Inferior parietal cortex (tissue), 1 donor: ENCODE measurements around the gene SUPT6H.

Source experiments
- DNase-seq: peaks from one replicate; pipeline ENCODE4 v3.0.0-alpha.2; 2016; ENCODE audit errors: extremely low spot score

The SUPT6H gene

DNA sequence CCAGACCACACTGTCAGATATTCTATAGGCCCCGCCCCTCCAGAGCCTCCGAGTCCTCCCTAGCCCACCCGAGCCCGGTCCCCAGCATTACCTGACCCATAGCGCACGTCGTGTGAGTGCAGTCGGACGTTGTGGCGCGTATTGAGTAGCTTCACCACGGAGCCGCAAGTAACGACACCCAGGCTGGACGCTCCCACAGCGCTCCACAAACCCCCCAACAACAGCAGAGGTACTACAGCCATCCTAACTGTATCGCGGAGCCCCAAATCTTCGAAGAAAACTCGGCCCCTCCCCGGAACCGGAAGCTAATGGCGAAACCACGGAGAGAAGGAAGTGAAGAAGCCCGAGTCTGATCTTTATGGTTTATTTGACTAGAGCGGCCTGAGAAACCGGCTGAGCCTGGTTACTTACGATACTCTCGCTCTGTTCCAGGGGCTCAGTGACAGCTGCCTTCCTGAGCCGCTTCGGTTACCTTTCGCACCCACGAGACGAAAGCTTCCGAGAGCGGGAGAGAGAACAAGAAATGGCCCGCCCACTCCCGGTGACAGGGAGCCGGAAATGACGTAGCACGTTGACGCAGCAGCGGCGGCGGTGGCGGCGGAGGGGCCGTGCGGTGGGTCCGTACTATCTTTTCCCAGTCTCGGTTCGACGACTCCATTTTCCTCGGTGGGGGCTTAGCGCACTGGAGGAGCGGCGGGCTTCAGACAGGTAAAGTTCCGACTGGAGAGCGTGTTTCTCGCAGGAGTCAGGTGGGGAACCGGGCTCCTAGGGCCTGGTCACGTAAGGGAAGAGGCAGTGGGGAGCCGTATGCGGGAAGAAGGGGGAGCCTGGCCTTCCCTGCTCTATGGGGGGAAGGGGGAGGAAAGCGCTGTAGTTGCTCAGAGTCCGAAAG is at the start of gene SUPT6H, which contains the start of gene SDF2:
Gene SUPT6H, plus strand, starts transcription at position 571 of the 892 bp plus-strand sequence. CDS start 11,197 bp downstream, outside the sequence.
Gene SDF2, minus strand, starts transcription at position 272 of the 892 bp plus-strand sequence. Its CDS starts 30 bp downstream, at position 242.
- DNase-seq: peak; percentile 96

DNA sequence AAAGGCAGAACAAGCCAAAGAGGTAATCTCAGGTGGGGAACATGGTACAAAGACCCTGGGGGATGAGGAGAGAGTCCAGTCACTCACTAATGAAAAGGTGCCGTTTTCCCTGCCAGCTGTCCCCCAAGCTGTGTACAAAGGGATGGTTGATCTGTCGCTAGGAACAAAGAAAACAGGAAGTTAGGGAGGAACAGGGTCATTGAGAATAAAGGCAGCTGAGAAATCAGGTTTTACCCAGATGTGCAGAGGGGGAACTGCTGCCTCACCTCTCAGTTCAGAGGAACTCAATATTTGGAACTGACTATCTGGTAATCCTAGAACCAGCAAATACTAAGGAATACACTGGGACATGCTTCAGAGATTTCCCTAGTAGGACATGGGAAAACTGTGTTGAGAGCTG is 49.5 kb upstream of the SUPT6H start:
- no peak for DNase-seq

DNA sequence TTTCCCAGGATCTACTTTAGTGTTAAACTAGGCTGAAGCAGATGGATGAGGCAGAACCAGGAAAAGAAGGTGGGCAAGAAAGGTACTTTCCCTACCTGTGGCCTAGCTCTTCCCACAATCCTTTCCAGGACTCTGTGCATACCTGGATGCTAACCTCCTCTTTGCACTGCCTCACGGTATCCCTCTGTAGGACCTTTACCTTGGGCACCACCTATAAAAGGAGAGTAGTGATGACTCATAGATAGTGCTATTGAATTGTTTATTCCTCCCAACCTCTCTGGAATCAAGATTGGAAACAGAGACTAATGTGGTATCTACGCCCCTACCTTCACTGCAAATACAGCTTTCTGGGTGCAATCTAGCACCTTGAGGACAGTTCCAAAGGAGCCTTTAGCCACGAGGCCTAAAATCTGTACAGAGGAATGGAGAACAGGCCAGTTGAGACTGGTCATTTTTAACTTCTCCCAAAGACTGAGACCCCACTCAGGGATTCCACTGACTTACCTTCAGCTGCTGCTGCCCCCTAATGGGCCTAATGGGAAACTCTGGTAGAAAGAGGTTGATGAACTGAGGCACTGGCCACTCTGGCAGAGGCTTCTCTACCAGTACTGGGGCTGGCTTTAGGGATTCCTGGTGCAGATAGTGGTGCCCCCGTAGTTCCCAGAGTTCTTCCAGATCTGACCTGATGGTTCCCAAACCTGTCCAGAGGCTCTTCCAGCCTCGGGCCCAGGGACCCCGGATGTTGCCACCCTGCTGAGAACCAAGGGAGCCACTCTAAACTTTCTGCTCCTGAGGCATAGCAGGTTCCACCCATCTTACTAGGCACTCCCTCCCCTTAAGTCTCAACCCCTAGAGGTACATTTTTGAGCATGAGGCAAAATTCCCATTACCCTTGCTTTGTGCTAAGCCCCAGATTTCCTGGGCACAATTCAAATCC is 48.8 kb upstream of the SUPT6H start:
- DNase-seq: peak; percentile 69

DNA sequence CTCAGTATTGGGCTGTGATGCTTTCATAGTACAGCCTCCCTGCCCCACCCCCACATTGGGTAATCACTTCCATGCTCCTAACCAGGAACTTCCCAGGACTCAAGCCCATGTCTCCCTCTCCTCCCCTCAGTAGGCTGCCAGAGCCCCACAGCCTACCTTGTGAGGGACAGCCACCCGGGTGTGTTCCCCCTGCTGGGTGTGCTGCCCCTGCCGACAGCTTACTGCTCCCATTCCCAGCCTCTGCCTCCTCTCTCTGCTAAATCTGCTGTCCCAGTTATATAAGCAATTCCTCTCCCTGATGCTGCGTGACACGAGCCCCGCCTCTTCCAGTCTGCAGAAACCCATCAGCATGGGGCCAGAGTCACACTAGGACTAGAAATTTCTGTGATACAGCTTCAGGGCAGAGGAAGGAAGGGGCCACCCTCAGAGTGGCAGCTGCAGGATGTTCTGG is 48.0 kb upstream of the SUPT6H start, which contains the start of gene RSKR:
Gene RSKR, minus strand, starts transcription at position 255 of the 451 bp plus-strand sequence. Its CDS starts 24 bp downstream, at position 231.
- DNase-seq: peak; percentile 63

DNA sequence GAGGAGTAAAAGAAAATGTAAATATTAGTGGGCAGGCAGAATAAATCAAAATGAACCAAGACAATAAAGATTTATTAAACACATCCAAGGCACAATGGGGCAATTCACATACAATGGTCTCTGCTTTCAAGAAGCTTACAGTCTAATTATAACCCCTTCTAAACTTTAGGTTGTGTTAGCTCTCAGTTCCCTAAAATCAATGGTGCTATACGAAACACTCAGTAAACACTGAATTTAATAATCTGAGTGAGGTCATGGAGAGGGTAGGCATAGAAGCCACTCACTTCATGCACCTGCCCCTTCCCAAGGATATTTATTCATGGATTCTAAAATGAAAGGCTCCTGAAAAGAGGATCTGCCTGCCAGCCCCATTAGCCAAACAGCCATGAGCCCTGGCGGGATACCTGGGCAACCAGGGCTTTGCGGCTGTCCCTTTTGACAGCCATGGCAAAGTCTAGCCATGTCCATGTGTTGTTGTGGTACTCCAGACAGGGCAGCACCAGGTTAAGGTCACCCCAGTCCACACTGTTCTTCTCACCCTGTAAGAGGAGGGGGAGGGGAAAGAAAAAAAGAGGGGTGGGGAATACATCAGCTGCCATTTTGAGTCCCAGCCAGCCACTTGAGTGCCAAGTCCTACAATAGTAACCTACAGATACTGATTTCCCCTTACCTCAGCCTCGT is 46.6 kb upstream of the SUPT6H start:
- DNase-seq: no peak

DNA sequence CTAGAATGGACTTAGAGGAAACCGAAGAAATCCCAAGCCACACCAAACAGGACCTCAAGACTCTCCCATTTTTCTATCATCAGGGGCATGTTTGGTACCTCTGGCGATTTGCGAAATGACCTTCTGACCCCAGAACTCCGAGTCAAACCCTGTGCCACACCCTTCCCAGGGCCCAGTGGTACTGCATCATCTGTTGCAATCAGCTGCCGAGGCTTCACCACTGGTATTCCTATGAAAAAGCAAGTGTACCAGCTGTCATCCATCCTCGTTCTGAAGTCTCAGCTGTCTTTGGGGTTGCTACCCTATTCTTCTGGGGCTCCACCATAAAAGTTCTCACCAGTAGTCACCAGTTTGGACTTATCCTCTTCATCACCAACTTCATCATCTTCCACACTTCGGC is 45.7 kb upstream of the SUPT6H start:
- DNase-seq: no peak

DNA sequence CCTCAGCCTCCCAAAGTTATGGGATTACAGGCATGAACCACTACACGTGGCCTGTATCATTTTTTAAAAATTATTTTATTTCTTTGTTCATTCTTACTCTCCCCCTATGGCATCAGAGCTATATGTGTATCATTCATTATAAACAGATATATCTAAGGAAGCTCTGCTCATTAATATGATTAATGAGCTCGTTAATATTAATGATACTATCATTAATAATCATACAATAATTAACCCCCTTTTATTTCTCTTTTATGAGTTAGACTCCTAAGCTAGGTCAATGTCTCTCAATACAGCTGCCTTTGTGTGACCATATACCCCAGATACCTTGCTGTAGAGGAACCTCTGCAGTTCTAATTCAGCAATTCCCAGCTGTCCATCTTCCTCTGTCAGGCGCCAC is 43.5 kb upstream of the SUPT6H start:
- DNase-seq: no peak

DNA sequence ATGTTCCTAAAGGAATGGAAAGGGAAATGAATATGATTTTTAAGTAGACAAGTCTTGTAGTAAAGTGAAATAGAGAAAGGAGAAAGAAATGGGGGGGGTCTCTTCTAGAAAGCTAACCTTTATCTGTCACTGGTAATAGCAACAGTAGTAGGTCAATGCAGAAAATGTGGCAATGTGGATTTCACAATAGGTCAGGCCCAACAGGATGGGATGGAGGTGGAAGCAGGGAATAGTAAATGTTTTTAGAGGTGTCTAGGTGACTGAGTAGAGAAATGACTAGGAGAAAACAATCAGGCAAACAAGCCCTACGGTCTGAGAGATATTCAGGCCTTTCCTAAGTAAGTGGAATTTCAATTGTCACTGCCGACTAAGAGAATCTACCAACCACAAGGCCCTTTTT is 42.0 kb upstream of the SUPT6H start:
- no peak for DNase-seq

DNA sequence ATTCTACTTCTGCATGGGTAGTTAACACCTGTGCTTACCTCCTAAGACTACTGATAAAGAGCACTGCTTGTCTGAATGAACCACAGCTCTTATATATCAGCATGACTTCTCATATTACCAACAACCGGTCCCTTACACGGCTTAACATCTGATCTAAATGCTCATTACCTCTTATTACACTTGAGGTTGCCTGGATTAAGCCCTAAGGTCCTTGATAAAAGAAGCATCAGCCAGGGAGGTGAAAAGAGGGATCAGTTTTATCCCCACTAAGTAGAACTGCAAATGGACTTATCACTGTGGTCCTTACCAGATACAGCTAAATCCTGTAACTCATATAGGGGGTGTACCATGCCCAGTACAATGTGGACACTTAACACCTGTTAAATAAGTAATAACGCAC is 39.8 kb upstream of the SUPT6H start:
- DNase-seq: no peak

DNA sequence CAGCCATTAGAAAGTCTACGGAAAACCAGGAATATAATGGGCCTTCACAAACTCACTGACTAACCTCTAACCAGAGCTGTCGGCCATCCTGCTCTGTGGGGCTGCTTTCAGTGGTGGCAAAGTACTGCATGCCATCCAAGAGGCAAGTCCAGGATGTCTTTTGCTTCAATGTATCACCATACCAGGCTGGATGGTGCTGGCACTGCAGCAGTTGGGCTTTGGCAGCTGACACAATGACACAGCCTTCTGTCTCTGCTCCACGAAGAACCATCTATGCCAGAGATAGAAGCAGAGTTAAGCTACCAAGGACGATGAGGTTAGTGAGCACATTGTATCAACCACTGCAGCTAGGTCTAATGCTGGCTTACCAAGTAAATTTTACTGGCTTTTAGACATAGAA is 38.3 kb upstream of the SUPT6H start:
- no peak for DNase-seq

DNA sequence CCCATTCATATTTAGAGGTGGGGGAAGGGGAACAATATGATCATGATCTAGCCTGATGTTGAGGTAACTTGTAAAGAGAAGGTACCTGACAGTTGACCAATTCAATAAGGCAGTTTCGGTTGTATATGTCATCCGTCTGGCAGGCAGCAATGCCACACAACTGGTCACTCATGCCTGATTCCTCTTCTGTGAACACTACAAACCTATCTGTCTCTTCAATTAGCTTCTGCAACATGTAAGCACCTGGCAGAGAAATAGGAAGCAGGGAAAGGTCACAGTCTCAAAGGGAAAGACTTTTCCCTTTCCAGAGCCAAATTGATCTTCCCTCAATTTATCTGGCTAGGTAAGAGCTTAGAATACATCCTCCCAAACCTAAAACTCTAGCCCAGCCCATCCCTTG is 37.9 kb upstream of the SUPT6H start:
- DNase-seq: no peak

DNA sequence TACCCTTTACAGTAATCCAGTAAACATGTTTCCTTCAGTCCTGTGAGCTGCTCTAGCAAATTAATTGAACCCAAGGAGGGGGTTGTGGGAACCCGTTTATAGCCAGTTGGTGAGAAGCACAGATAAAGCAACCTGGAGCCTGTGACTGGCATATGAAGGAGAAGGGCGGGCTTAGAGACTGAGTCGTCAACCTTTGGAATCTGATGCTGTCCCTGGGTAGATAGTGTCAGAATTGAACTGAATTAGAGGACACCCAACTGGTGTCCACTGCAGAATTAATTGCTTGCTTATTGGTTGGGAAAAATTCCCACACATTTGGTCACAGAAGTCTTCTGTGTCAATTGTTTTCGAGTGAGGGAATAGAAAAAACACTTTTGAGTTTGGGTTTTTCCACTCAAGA is 35.2 kb upstream of the SUPT6H start:
- DNase-seq: no peak

DNA sequence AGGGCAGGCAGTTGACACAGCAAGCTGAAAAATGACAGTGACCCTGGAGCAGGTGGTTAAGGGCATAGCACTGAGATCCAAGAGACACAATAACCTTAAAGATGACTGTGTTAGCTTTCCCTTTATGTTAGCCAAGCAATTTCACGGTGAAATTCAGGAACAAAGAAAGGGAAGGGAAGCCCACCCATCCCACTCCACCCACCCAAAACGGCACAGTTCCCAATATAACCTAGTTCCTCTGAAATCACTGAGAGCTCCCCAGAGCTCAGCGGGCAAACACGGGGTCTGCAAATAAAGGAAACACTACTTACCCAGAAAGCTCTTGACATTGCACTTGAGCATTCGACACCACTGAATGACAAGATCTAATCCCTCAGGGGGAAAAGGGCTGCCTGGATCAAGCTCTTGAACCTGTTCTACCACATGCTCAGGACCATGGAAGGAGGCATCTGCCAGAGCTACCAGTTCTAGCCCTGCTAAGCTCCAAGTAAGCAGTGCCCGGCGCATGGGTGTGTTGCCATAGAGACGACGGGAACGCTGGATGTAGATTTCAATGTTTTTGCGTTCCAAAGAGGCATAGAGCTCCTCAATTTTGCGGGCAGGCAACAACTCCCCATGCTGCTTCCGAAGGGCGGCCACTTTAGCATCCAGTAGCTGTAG is 27.7 kb upstream of the SUPT6H start:
- no peak for DNase-seq

DNA sequence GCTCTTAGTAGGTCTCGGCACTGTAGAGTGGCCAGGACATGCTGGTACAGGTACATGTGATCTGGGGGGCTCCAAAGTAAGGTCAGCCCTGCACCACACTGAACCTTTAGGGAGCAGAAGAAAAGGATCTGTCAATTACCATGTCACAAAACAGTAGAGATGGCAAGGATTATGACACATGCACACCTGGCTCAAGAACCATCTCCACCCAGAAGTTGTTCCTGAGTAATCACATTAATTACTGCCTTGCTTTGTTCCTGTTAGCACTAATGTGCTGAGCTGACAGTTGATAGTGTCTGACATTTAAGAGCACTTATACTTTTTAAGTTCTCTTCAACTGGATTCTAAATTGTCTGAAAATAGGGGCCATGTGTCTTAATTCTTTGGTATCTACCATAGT is 26.5 kb upstream of the SUPT6H start:
- no peak for DNase-seq

DNA sequence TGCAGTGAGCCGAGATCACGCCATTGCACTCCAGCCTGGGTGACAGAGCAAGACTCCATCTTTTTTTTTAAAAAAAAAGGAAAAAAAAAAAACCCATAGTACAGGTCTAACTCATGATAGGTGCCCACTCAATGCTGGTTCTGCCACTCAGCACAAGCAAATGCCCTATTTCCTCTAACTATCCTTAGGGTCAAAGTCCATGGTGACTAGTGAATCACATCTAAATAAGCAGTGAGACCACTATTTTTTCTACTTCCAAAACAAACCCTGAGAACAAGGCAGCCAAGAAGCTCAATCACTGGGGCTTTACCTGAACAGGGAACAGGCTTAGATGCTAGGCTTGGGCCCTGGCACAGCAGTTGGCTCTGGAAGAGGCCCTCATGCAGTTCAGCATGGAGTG is 20.4 kb upstream of the SUPT6H start:
- DNase-seq: no peak

DNA sequence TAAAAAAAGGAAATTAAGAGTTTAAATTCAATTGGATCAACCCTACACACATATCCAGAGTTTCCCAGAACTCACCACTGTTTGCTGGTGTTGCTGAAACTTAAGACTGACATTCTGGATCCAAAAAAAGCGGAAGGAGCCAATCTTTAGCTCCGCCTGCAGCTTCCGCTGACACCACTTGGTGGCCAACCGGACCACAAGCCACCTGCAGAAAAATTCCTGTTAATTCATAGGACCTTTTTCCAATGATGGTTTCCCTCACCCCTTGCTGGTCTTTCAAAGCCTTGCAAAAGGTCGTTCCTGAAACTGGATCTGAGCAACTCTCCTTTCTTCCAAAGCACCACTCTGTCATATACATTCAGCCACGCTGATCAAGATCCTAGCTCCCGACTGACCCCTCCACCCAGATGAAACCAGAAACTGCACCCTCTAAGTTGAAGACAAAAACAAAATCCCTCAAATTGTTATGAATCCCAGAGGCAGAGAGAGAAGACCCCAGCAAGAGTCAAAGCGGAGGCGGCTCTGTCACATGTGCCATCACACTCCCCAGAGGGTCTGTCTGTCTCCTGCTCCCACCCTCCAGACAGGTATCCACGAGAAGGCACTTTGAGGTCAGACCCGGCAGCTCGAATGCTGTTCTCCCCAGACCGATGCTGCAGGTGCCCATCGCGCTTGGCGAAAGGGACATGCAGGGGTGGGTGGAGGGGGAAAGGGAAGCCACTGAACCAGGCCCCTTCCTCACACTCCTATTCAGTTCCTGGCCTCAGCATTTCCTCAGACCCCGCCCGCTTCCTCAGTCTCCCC is 17.8 kb upstream of the SUPT6H start:
- no peak for DNase-seq

DNA sequence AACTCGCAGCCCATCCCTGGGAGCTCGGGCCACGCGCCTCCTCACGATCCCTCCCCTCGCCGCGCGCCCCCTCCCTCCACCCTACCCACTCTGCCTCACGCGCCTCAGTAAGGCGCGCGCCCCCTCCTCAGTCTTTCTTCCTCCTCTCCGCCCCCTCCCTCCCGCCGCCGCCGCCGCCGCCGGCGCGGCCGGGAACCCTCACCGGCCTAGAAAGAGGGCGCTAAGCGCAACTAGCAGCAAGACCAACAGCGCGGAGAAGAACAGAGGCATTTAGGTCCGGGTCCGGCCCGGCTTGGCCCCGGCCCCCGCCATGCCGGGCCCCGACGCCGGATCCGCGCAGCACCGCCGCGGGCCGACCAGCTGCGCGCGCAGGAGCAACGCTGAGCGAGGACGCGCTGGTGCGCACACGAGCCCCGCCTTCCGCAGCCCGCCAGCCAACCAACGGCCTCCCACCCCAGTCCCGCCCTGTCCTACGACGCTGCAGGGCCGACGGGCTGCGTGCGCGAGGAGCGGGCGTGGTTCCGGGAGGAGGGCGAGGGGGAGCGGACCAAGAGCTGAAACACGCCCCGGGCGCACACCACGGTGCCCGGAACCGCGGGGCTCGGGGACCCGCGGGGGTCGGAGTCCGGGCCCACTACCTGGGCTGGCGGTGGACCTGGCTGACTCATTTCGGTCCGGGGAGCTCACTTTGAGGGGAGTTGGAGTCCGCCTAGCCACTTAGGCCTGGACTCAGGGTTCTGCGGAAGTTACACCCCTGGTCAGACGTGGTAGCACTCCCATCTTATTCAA is 17.0 kb upstream of the SUPT6H start, which contains the start of gene BLTP2:
Gene BLTP2, minus strand, starts transcription at position 372 of the 789 bp plus-strand sequence. Its CDS starts 102 bp downstream, at position 270.
- DNase-seq: peak; percentile 94

DNA sequence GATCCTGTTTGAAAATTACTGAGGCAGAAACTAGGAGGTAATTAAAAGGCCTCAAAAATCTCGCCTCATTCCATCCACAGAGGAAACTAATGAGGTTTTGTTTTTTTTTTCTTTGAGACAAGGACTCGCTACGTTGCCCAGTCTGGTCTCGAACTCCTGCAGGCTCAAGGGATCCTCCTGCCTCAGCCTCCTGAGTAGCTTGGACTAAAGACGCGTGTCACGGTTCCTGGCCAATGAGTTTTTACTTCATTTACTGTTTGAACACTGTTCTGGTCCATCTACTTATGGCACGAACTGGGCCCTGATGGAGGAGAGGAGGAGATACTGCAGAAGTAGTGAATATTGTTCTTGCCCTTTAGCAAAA is 16.4 kb upstream of the SUPT6H start:
- DNase-seq: no peak

DNA sequence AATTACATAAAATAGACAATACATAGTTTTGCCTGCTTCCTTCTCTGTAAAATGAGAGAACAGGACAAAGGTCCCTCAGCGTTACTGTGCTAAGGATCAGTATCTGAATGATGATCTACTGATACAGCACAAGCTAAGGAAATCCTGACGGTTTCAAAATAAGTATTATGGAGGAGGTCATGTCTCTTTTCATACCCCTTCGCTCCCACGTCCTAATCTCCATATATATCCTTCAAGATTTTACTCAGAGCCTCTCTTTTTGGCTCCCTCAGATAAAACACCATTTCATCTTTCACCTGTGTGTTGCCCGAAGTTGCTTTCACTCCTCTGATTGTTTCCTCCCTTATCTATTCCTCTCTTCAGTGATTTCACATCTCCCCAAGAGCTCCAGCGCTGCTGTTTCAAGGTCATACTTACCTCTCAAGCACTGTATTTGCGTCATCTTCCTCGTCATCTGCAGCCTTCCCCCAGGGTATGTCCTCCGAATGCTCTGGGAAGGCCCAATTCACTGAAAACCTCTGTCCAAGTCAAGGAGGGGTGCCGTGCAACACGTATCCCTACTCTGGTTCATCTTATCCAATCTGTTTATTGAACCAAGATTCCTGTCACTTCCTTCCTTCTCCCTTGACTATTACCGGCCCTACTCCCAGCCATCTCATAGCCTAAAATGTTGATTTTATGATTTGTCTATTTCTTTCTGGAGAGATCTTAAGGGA is 15.8 kb upstream of the SUPT6H start:
- DNase-seq: no peak
